Dedifferentiated amniotic fluid mesenchymal stem cell (primary cell): ENCODE measurements around the gene EVC.

Source experiments
- DNase-seq: peaks from one replicate; pipeline ENCODE4 v3.0.0-alpha.2; 2016; ENCODE audit errors: extremely low spot score

Gene EVC

DNA sequence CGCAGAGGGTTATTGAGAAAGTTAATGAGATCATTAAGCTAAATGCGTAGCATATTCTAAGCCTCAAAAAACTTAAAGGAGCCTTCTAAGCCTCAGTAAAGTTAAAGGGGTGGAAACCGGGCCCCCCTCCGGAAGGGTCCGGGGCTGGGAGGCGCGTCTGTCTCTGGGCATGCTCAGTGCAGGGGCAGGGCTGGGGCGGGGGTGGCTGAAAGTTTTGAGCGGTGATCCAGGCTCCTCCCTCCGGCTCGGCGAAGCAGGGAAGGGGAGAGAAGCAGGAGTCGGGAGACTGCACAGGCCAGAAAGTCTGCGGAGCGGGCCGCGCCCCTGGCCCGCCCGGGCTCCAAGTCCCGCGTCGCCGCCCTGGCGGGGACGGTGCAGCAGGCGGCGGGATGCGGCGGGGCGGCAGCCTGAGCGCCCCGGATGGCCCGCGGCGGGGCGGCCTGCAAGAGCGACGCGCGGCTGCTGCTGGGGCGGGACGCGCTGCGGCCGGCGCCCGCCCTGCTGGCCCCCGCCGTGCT lies at the start of gene EVC:
Gene EVC (plus strand): TSS at position 241 of the 518 bp plus-strand sequence. CDS start 180 bp downstream, at position 421.
- peak; percentile 84 for DNase-seq

GRCh38 chr4:5661237-5661636 lies 49.8 kb upstream of the EVC start:
- DNase-seq = no peak

GRCh38 chr4:5662555-5662954 lies 48.4 kb upstream of the EVC start:
- DNase-seq = no peak

DNA sequence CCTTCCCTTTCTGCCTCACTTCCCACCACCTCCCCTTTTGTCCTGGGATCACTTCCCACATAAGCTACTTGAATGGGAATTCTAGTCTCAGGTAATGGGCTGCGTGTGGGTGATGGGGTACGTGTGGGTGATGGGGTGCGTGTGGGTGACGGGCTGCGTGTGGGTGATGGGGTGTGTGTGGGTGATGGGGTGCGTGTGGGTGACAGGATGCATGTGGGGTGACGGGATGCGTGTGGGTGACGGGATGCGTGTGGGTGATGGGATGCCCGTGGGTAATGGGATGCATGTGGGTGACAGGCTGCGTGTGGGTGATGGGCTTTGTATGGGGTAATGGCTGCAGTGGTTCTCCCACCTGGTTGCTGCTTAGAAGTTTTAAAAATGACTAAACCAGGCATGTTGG lies 46.2 kb upstream of the EVC start:
- no peak for DNase-seq

DNA sequence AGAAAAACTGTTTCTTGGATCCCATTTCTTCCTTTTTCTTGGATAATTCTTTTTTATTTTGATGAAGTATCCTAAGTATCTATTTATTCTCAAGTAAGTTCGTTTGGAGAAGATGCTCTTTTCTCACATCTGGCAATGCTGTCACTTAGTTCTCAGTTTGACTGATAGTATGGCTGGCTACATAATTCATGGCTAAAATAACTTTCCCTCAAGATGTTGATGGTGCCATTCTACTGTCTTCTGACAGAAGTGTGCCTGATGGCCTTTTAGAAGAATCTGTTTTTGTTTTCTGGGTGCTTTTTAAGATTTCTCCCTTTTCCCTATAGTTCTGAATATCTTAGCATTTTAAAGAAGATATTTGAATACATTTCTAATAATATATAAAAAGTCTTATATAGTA lies 44.3 kb upstream of the EVC start:
- DNase-seq = no peak

DNA sequence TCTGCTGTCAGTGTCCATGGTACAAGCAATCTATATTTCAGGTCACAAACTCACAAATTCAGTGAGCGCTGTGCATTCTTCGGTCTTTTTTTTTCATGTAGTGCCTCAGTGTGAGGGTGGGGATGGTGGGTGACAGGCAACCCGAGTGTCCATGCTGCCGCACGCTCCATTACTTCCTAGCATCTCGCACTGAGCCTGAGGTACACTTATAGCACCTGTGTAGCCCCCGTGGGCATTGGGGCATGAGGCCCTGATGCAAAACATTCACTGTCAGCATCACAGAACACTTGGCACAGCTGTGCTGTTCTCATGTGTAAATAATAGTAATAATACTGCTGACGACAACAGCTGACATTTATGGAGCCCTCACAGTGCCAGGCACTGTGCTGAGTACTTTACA lies 34.2 kb upstream of the EVC start:
- DNase-seq = no peak

DNA sequence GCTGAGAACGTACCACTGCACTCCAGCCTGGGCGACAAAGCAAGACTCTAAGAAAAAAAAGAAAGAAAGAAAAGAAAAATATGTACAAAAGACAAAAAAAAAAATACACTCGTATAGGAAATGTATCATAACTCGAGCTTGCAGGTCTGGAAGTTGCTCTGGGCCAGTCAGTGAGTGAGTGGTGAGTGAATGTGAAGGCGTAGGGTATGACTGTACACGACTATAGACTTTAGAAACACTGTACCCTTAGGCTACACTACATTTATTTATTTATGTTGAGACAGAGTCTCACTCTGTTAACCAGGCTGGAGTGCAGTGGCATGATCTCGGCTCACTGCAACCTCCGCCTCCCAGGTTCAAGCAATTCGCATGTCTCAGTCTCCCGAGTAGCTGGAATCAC lies 32.0 kb upstream of the EVC start:
- no peak for DNase-seq

DNA sequence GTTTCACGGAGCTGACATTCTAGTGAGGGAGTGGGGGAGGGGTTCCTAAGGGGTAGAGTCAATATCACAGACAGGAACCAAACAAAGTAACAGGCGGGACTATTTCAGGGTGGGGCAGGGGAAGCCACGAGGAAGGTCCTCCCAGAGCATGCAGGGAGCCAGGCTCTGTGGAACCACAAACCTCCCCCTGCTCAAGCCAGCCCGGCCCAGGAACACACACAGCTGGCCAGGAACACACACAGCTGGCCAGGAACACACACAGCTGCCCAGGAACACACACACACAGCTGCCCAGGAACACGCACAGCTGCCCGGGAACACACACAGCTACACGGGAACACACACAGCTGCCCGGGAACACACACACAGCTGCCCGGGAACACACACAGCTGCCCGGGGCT lies 27.4 kb upstream of the EVC start:
- no peak for DNase-seq

GRCh38 chr4:5685296-5685695 lies 25.7 kb upstream of the EVC start:
- no peak for DNase-seq

DNA sequence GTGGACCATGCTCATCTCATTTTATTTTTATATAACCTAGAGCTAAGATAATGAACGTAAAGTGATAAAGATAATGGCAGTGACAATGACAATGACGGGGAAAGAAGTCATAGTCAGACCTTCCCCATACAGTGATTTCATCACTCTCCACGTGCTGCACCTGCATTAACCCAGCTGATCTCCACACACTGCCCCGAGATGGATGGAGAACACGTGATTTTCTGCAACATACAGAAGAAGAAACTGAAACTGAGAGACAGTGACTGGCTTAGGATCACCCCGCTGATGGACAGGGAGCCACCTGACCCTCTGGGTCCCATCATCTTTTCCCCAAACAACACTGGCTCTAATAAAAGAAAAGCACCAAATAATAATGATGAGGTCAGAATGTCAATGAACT lies 24.7 kb upstream of the EVC start:
- no peak for DNase-seq

GRCh38 chr4:5689065-5689464 lies 21.9 kb upstream of the EVC start:
- no peak for DNase-seq

- no peak for DNase-seq
Observed at GRCh38 chr4:5691491-5692132, 19.4 kb upstream of the EVC start.

GRCh38 chr4:5693871-5694270 lies 17.1 kb upstream of the EVC start:
- DNase-seq = no peak

DNA sequence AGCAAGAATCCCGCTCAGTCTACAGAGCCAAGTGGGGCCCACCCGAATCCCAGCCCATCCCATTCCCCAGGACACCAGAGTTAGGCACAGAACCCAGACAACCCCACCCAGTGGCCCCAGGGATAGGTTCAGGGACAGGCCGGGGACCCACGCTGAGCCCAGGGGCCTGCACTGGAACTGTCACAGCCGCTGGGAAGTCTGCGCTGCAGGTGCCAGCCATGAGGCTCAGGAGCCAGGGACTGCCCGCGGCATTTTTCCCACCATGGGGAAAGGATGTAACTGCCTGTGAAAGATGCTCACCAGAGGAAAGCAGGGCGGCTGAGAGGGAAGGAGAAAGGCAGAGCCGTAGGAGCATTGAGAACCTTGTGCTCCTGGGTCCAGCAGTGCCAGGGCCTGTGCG lies 14.7 kb upstream of the EVC start:
- DNase-seq = no peak

- DNase-seq = no peak
Observed at GRCh38 chr4:5700459-5700858, 10.5 kb upstream of the EVC start.

DNA sequence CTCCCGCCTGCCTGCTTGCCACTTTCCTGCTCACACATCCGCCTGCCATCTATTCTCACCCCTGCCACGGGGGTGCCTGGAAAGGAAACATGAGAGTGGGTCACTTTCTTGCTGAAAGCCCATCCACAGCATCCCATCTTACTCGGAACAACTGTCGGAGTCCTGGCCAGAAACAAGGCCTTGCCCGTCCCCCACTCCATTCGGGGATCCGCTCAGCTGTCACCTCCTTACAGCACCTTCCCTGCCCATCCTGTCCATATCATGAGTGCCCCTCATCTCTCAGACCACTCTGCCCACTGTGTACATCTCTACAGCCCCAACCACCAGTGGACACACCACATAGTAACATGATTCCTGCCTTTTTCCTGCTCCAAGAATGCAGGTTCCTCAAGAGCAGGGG lies 9.0 kb upstream of the EVC start:
- no peak for DNase-seq

GRCh38 chr4:5703831-5704230 lies 7.2 kb upstream of the EVC start:
- DNase-seq = no peak

- no peak for DNase-seq
Observed at GRCh38 chr4:5704276-5704675, 6.7 kb upstream of the EVC start.

GRCh38 chr4:5705647-5706320 lies 5.2 kb upstream of the EVC start:
- no peak for DNase-seq

GRCh38 chr4:5706486-5707290 lies 4.3 kb upstream of the EVC start:
- no peak for DNase-seq

DNA sequence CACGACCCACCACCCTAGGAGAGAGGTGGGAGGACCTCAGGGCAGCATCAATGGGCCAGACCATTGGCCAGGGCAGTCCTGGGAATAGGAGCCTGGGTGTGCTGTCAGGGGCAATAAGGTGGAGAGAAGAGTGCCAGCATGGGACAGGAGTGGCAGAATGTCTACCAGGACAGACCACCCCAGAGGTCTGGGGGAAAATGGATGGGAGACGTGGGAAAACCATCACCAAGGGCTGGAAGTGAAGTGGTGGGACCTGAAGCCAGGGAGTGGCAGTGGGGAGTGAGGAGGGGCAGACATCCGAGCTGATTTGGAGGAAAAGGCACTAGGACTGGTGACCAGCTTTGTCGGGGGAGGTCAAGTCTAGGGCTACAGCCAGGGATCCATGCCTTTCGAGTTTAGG lies 3.6 kb upstream of the EVC start:
- no peak for DNase-seq

- no peak for DNase-seq
Observed at GRCh38 chr4:5707778-5708448, 3.1 kb upstream of the EVC start.
